HCT116 (cell line): ENCODE data around the gene RPS24.

Source experiments
- CEBPB ChIP-seq: IDR thresholded peaks from 2 replicates; pipeline ENCODE4 v1.6.1; 2012; ENCODE audit warnings: low read depth
- EGR1 ChIP-seq: IDR thresholded peaks from 2 replicates; pipeline ENCODE4 v1.6.1; 2012; ENCODE audit warnings: low read depth
- EZH2 ChIP-seq: fragments of 200-600 bp; sonication (generic); IDR thresholded peaks from 2 replicates; pipeline ENCODE4 v1.6.1; 2017; ENCODE audit warnings: antibody characterized with exemption, mixed run types
- EZH2phosphoT487 ChIP-seq: fragments of 200-600 bp; IDR thresholded peaks from 2 replicates; pipeline ENCODE4 v1.6.1; 2018; ENCODE audit warnings: antibody characterized with exemption, borderline replicate concordance
- POLR2A ChIP-seq: IDR thresholded peaks from 2 replicates; pipeline ENCODE4 v1.7.0; 2011; ENCODE audit warnings: borderline replicate concordance; ENCODE audit not compliant: insufficient read depth, insufficient read length; ENCODE audit errors: extremely low read depth
- RAD21 ChIP-seq: IDR thresholded peaks from 2 replicates; pipeline ENCODE4 v1.6.1; 2012; ENCODE audit warnings: low read depth, mild to moderate bottlenecking
- SIN3A ChIP-seq: IDR thresholded peaks from 2 replicates; pipeline ENCODE4 v1.6.1; 2012; ENCODE audit warnings: low read depth
- YY1 ChIP-seq: IDR thresholded peaks from 2 replicates; pipeline ENCODE4 v1.6.1; 2011; ENCODE audit warnings: low read length, low read depth, moderate library complexity, mild to moderate bottlenecking; ENCODE audit not compliant: insufficient replicate concordance; ENCODE audit errors: extremely low read depth
- TF ChIP-seq, protein P1 (sequence below), 3 experiments: fragments of 200-600 bp in 1 of 3; sonication (generic) in 1 of 3; IDR thresholded peaks in 2 of 3; conservative IDR thresholded peaks in 1 of 3; 2 replicates each; pipeline ENCODE4 v1.5.1; 2012 to 2017; ENCODE audit warnings: low read depth in 2 of 3, low read length in 2 of 3, antibody characterized with exemption in 1 of 3, borderline replicate concordance in 1 of 3, control low read depth in 1 of 3, mild to moderate bottlenecking in 1 of 3, mixed read lengths in 1 of 3, mixed run types in 1 of 3, moderate library complexity in 1 of 3; ENCODE audit not compliant: insufficient read depth in 1 of 3

DNA sequence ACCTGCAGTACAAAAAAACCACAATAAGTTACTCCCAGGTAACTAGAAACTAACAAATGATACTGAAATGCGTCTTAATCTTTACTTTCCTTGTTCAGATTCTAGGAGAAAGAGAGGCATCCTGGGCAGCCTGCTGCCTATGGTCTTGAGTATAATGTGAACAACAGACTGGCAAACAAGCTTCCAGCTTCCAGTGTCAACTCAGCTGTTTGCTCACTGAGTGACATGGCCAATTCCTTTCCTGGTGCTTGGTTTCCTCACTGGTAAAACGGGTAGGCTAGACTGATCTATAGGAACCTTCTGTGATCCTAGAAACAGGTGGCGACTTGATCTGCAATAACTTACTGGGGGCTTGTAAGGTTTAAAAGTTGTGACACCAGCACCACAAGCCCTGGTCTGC is 14.4 kb upstream of the RPS24 start:
- TF ChIP-seq, protein P1, sequence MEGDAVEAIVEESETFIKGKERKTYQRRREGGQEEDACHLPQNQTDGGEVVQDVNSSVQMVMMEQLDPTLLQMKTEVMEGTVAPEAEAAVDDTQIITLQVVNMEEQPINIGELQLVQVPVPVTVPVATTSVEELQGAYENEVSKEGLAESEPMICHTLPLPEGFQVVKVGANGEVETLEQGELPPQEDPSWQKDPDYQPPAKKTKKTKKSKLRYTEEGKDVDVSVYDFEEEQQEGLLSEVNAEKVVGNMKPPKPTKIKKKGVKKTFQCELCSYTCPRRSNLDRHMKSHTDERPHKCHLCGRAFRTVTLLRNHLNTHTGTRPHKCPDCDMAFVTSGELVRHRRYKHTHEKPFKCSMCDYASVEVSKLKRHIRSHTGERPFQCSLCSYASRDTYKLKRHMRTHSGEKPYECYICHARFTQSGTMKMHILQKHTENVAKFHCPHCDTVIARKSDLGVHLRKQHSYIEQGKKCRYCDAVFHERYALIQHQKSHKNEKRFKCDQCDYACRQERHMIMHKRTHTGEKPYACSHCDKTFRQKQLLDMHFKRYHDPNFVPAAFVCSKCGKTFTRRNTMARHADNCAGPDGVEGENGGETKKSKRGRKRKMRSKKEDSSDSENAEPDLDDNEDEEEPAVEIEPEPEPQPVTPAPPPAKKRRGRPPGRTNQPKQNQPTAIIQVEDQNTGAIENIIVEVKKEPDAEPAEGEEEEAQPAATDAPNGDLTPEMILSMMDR (IDR thresholded peaks at IDR 0.05 in 2 of 3, conservative IDR thresholded peaks at IDR 0.05 in 1 of 3; ENCODE audit: borderline replicate concordance in 1 of 3, insufficient read depth in 1 of 3, low read depth in 2 of 3, low read length in 2 of 3), result no peak
- no peak for TF ChIP-seq EZH2
- no peak for TF ChIP-seq POLR2A
- no peak for TF ChIP-seq SIN3A
- TF ChIP-seq YY1, result no peak
- TF ChIP-seq EZH2phosphoT487, result no peak
- TF ChIP-seq EGR1, result no peak
- no peak for TF ChIP-seq CEBPB
- no peak for TF ChIP-seq RAD21
